Measurements from ENCODE around the gene IFNA6.

- TF ChIP-seq CTCF (conservative IDR thresholded peaks at IDR 0.05; ENCODE audit: low read depth, low read length) (no peak), EZH2 (IDR thresholded peaks at IDR 0.05; ENCODE audit: borderline replicate concordance, low read depth, low read length, poor library complexity, severe bottlenecking) (no peak)
These were observed 33.8 kb downstream of the IFNA6 start for GRCh38 chr9:21316860-21317259.
